HepG2 (cell line): ENCODE measurements around the gene PLIN3. TPM values are rescaled to one million over a fixed set of nuclear protein-coding genes. Genes with fewer than 3 reads are reported as not detected.

Experiments
- ARID2 ChIP-seq: sonication (generic); formaldehyde crosslinking; IDR thresholded peaks from 2 replicates; pipeline ENCODE4 v1.8.1; 2022; ENCODE audit warnings: mild to moderate bottlenecking, missing genetic modification reagents, borderline replicate concordance
- ATF5 ChIP-seq: sonication (generic); formaldehyde crosslinking; IDR thresholded peaks from 2 replicates; pipeline ENCODE4 v1.4.0; 2020; ENCODE audit warnings: mild to moderate bottlenecking, low read depth, missing genetic modification reagents
- BCL6 ChIP-seq: IDR thresholded peaks from 2 replicates; pipeline ENCODE4 v1.6.1; 2016; ENCODE audit warnings: missing genetic modification reagents, missing compliant biosample characterization
- ERF ChIP-seq: IDR thresholded peaks from 2 replicates; pipeline ENCODE4 v1.6.1; 2018; ENCODE audit warnings: missing biosample characterization, missing genetic modification reagents
- KDM4B ChIP-seq: sonication (generic); formaldehyde crosslinking; IDR thresholded peaks from 2 replicates; pipeline ENCODE4 v1.4.0; 2020; ENCODE audit warnings: missing genetic modification reagents
- KMT2B ChIP-seq: IDR thresholded peaks from 2 replicates; pipeline ENCODE4 v1.6.1; 2016; ENCODE audit warnings: missing genetic modification reagents, missing compliant biosample characterization
- MBD4 ChIP-seq: IDR thresholded peaks from 2 replicates; pipeline ENCODE4 v1.6.1; 2012; ENCODE audit warnings: low read length, inconsistent platforms, borderline replicate concordance
- MTA1 ChIP-seq: sonication (generic); formaldehyde crosslinking; IDR thresholded peaks from 2 replicates; pipeline ENCODE4 v1.4.0; 2020; ENCODE audit warnings: missing genetic modification reagents, mild to moderate bottlenecking, borderline replicate concordance
- NR0B2 ChIP-seq: sonication (generic); formaldehyde crosslinking; IDR thresholded peaks from 2 replicates; pipeline ENCODE4 v1.4.0; 2020; ENCODE audit warnings: mild to moderate bottlenecking, missing genetic modification reagents
- PAX8 ChIP-seq: sonication (generic); formaldehyde crosslinking; IDR thresholded peaks from 2 replicates; pipeline ENCODE4 v1.8.0; 2022; ENCODE audit warnings: mild to moderate bottlenecking, missing genetic modification reagents, borderline replicate concordance
- PHF21A ChIP-seq: sonication (generic); formaldehyde crosslinking; IDR thresholded peaks from 2 replicates; pipeline ENCODE4 v1.5.0; 2020; ENCODE audit warnings: mild to moderate bottlenecking, missing genetic modification reagents
- PRPF4 ChIP-seq: fragments of 200-400 bp; formaldehyde crosslinking; IDR thresholded peaks from 2 replicates; pipeline ENCODE4 v1.6.1; 2016; ENCODE audit warnings: low read length, low read depth; ENCODE audit not compliant: poor library complexity, severe bottlenecking
- YEATS4 ChIP-seq: sonication (generic); formaldehyde crosslinking; IDR thresholded peaks from 2 replicates; pipeline ENCODE4 v1.4.0; 2020; ENCODE audit warnings: missing genetic modification reagents, borderline replicate concordance
- ZFX ChIP-seq: sonication (generic); formaldehyde crosslinking; IDR thresholded peaks from 2 replicates; pipeline ENCODE4 v1.4.0; 2020; ENCODE audit warnings: mild to moderate bottlenecking, low read depth, missing genetic modification reagents, moderate library complexity
- ZIK1 ChIP-seq: sonication (generic); formaldehyde crosslinking; IDR thresholded peaks from 2 replicates; pipeline ENCODE4 v1.5.0; 2020; ENCODE audit warnings: mild to moderate bottlenecking, low read depth, missing genetic modification reagents, borderline replicate concordance
- ZNF24 ChIP-seq: fragments of 450-650 bp; IDR thresholded peaks from 2 replicates; pipeline ENCODE4 v1.6.1; 2017; ENCODE audit warnings: antibody characterized with exemption, mild to moderate bottlenecking
- ZNF44 ChIP-seq: sonication (generic); formaldehyde crosslinking; IDR thresholded peaks from 2 replicates; pipeline ENCODE4 v1.5.1; 2020; ENCODE audit warnings: mild to moderate bottlenecking, missing genetic modification reagents
- ZNF543 ChIP-seq: sonication (generic); formaldehyde crosslinking; IDR thresholded peaks from 2 replicates; pipeline ENCODE4 v1.4.0; 2020; ENCODE audit warnings: mild to moderate bottlenecking, missing genetic modification reagents
- ZNF572 ChIP-seq: sonication (generic); formaldehyde crosslinking; IDR thresholded peaks from 2 replicates; pipeline ENCODE4 v1.5.1; 2020; ENCODE audit warnings: mild to moderate bottlenecking, missing genetic modification reagents
- ZNF629 ChIP-seq: sonication (generic); formaldehyde crosslinking; conservative IDR thresholded peaks from 2 replicates; pipeline ENCODE4 v1.5.0; 2020; ENCODE audit warnings: missing genetic modification reagents
- ZNF710 ChIP-seq: sonication (generic); formaldehyde crosslinking; IDR thresholded peaks from 2 replicates; pipeline ENCODE4 v1.5.0; 2020; ENCODE audit warnings: mild to moderate bottlenecking, missing genetic modification reagents, borderline replicate concordance
- ZNF770 ChIP-seq: sonication (generic); formaldehyde crosslinking; IDR thresholded peaks from 2 replicates; pipeline ENCODE4 v1.5.0; 2020; ENCODE audit warnings: mild to moderate bottlenecking, missing genetic modification reagents
- polyA plus RNA-seq, 8 experiments: library from polyadenylated mRNA; depleted of rRNA in 3 of 8; stranded (reverse) in 7 of 8; unstranded in 1 of 8; fragments of >200 nt; fragmentation: Illumina TruSeq in 4 of 8; extraction: Trizol in 4 of 8; gene quantifications; 2 replicates each; pipeline versions ENCODE4 v1.2.1 to v1.2.3, GENCODE V29; 2011 to 2016; ENCODE audit warnings: low read depth in 4 of 8, missing spikeins in 1 of 8, mixed read lengths in 1 of 8; ENCODE audit not compliant: insufficient read depth in 1 of 8
- total RNA-seq, 5 experiments: library from RNA; depleted of rRNA; stranded (reverse); fragments of >200 nt; fragmentation: Illumina TruSeq; extraction: Trizol; gene quantifications; 2 replicates each; pipeline ENCODE4 v1.2.3, GENCODE V29; 2016; ENCODE audit warnings: low read depth in 1 of 5
- TF ChIP-seq, protein P1 (sequence below): sonication (generic); formaldehyde crosslinking; IDR thresholded peaks from 2 replicates; pipeline ENCODE4 v1.4.0; 2020; ENCODE audit warnings: missing genetic modification reagents

Gene PLIN3
- total and polyA plus RNA-seq, 2 of the 13 experiments (the other 11 are each of a cell fraction or from before 2014, with no cell fraction given), result 49.3 to 57.9 TPM

- TF ChIP-seq ZNF770 (CRISPR knock-in tag), result no peak; the same call in 1 of the 2 replicates
- TF ChIP-seq ZNF543 (CRISPR knock-in tag), result 0 out of 2 replicates have a peak, but pooled peaks have one; percentile 33
- peak; percentile 58; the same call in 1 of the 2 replicates for TF ChIP-seq ZIK1 (CRISPR knock-in tag)
- TF ChIP-seq YEATS4, result peak; percentile 43; the same call in 1 of the 2 replicates
- TF ChIP-seq PAX8 (CRISPR knock-in tag), result no peak
- TF ChIP-seq, protein P1, sequence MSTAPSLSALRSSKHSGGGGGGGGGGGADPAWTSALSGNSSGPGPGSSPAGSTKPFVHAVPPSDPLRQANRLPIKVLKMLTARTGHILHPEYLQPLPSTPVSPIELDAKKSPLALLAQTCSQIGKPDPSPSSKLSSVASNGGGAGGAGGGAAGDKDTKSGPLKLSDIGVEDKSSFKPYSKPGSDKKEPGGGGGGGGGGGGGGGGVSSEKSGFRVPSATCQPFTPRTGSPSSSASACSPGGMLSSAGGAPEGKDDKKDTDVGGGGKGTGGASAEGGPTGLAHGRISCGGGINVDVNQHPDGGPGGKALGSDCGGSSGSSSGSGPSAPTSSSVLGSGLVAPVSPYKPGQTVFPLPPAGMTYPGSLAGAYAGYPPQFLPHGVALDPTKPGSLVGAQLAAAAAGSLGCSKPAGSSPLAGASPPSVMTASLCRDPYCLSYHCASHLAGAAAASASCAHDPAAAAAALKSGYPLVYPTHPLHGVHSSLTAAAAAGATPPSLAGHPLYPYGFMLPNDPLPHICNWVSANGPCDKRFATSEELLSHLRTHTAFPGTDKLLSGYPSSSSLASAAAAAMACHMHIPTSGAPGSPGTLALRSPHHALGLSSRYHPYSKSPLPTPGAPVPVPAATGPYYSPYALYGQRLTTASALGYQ, result no peak
- TF ChIP-seq ZNF24, result no peak
- no peak for TF ChIP-seq ERF
- no peak for TF ChIP-seq KDM4B (CRISPR knock-in tag)
- no peak for TF ChIP-seq NR0B2 (CRISPR knock-in tag)
- no peak for TF ChIP-seq MBD4
- TF ChIP-seq BCL6, result peak; percentile 34; the same call in 1 of the 2 replicates
- no peak for TF ChIP-seq ATF5 (CRISPR knock-in tag)
- peak; percentile 96 for TF ChIP-seq MTA1
- TF ChIP-seq ZNF572 (CRISPR knock-in tag), result no peak
- no peak for TF ChIP-seq ARID2 (CRISPR knock-in tag)
- TF ChIP-seq ZFX (CRISPR knock-in tag), result peak; percentile 75
- peak; percentile 47; the same call in 1 of the 2 replicates for TF ChIP-seq KMT2B (CRISPR knock-in tag)
- TF ChIP-seq ZNF44 (CRISPR knock-in tag), result 0 out of 2 replicates have a peak, but pooled peaks have one; percentile 67
- no peak; the same call in 1 of the 2 replicates for TF ChIP-seq PHF21A (CRISPR knock-in tag)
- TF ChIP-seq ZNF710 (CRISPR knock-in tag), result no peak
- no peak for TF ChIP-seq PRPF4
- no peak for TF ChIP-seq ZNF629 (CRISPR knock-in tag)
Measured at GRCh38 chr19:4831304-4831978, 36.0 kb downstream of the PLIN3 start, which contains the start of gene TICAM1 (continued).
